D341Med (cell line): ENCODE data around the gene MXRA5.
"Not testable (repeated sequence)": the region's sequence is repeated elsewhere in the genome, so short reads cannot be mapped to it uniquely, and the experiment has no call there.

Experiments used
- DNase-seq: peaks from one replicate; pipeline ENCODE4 v3.0.0; 2012; ENCODE audit warnings: low spot score

Gene MXRA5

GRCh38 chrX:3343569-3343968, 2.9 kb downstream of the MXRA5 start:
- not testable (repeated sequence) for DNase-seq

GRCh38 chrX:3340016-3340415, 6.4 kb downstream of the MXRA5 start:
- no peak for DNase-seq

- no peak for DNase-seq
Measured at GRCh38 chrX:3326681-3327080, 19.8 kb downstream of the MXRA5 start.

GRCh38 chrX:3320471-3321046, 25.9 kb downstream of the MXRA5 start:
- DNase-seq = no peak

- DNase-seq = no peak
Measured at GRCh38 chrX:3317191-3317718, 29.2 kb downstream of the MXRA5 start.

- DNase-seq = no peak
Measured at GRCh38 chrX:3312109-3312508, 34.3 kb downstream of the MXRA5 start.

- DNase-seq = no peak
Measured at GRCh38 chrX:3307881-3308280, 38.6 kb downstream of the MXRA5 start.

- no peak for DNase-seq
Measured at GRCh38 chrX:3299636-3300035, 46.8 kb downstream of the MXRA5 start.

- DNase-seq = peak; percentile 15
Measured at GRCh38 chrX:3295731-3296130, 50.7 kb downstream of the MXRA5 start.

- no peak for DNase-seq
Measured at GRCh38 chrX:3293251-3293650, 53.2 kb downstream of the MXRA5 start.

- no peak for DNase-seq
Measured at GRCh38 chrX:3290561-3290960, 55.9 kb downstream of the MXRA5 start.

GRCh38 chrX:3286196-3286945, 60.1 kb downstream of the MXRA5 start:
- DNase-seq = no peak

GRCh38 chrX:3280706-3281105, 65.7 kb downstream of the MXRA5 start:
- no peak for DNase-seq

GRCh38 chrX:3273668-3274067, 72.8 kb downstream of the MXRA5 start:
- not testable (repeated sequence) for DNase-seq

- no peak for DNase-seq
Measured at GRCh38 chrX:3271834-3272186, 74.6 kb downstream of the MXRA5 start.

- DNase-seq = no peak
Measured at GRCh38 chrX:3271183-3271833, 75.1 kb downstream of the MXRA5 start.

GRCh38 chrX:3268829-3269228, 77.6 kb downstream of the MXRA5 start:
- DNase-seq = no peak

GRCh38 chrX:3263681-3264126, 82.7 kb downstream of the MXRA5 start:
- DNase-seq = no peak

GRCh38 chrX:3262901-3263300, 83.6 kb downstream of the MXRA5 start:
- DNase-seq = no peak
